ENCODE results near the gene PARK7.

The PARK7 gene

DNA sequence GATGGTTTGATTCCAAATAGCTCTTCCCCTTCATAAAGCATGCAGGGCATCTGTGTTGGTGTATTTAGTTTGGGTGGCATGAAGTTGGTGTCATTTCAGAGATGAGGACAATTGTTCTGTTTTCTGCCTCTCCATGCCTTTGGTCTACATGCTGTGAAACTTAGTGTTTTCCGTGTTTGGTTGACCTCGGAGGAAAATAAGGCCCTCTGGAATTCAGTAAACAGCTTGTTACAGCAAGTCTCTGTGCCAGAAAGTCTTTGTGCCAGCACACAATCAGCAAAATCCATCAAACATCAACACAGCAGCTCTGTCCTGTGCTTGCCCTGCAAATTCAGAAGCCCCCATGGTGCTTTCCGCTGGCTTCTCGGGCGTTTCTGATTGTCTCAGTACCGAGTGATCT, 9.5 kb downstream of the PARK7 start:
- no peak for TF ChIP-seq GABPA (IDR thresholded peaks at IDR 0.05; ENCODE audit: low read depth)
- TF ChIP-seq, protein P1, sequence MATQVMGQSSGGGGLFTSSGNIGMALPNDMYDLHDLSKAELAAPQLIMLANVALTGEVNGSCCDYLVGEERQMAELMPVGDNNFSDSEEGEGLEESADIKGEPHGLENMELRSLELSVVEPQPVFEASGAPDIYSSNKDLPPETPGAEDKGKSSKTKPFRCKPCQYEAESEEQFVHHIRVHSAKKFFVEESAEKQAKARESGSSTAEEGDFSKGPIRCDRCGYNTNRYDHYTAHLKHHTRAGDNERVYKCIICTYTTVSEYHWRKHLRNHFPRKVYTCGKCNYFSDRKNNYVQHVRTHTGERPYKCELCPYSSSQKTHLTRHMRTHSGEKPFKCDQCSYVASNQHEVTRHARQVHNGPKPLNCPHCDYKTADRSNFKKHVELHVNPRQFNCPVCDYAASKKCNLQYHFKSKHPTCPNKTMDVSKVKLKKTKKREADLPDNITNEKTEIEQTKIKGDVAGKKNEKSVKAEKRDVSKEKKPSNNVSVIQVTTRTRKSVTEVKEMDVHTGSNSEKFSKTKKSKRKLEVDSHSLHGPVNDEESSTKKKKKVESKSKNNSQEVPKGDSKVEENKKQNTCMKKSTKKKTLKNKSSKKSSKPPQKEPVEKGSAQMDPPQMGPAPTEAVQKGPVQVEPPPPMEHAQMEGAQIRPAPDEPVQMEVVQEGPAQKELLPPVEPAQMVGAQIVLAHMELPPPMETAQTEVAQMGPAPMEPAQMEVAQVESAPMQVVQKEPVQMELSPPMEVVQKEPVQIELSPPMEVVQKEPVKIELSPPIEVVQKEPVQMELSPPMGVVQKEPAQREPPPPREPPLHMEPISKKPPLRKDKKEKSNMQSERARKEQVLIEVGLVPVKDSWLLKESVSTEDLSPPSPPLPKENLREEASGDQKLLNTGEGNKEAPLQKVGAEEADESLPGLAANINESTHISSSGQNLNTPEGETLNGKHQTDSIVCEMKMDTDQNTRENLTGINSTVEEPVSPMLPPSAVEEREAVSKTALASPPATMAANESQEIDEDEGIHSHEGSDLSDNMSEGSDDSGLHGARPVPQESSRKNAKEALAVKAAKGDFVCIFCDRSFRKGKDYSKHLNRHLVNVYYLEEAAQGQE (IDR thresholded peaks at IDR 0.05; ENCODE audit: insufficient replicate concordance, low read depth): no peak
- TF ChIP-seq, protein P2, sequence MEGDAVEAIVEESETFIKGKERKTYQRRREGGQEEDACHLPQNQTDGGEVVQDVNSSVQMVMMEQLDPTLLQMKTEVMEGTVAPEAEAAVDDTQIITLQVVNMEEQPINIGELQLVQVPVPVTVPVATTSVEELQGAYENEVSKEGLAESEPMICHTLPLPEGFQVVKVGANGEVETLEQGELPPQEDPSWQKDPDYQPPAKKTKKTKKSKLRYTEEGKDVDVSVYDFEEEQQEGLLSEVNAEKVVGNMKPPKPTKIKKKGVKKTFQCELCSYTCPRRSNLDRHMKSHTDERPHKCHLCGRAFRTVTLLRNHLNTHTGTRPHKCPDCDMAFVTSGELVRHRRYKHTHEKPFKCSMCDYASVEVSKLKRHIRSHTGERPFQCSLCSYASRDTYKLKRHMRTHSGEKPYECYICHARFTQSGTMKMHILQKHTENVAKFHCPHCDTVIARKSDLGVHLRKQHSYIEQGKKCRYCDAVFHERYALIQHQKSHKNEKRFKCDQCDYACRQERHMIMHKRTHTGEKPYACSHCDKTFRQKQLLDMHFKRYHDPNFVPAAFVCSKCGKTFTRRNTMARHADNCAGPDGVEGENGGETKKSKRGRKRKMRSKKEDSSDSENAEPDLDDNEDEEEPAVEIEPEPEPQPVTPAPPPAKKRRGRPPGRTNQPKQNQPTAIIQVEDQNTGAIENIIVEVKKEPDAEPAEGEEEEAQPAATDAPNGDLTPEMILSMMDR (IDR thresholded peaks at IDR 0.05; ENCODE audit: insufficient read depth, low read length): no peak
- no peak for TF ChIP-seq POLR2AphosphoS5 (IDR thresholded peaks at IDR 0.05; ENCODE audit: low read depth)
- no peak for TF ChIP-seq SPI1 (IDR thresholded peaks at IDR 0.05; ENCODE audit: borderline replicate concordance, low read depth)
- Histone ChIP-seq H3K27ac (replicated peaks) (no peak overlapping the region), H3K4me3 (replicated peaks; ENCODE audit: insufficient read depth, low read length) (no peak overlapping the region), H3K27me3 (ENCODE audit: insufficient read depth, poor library complexity, severe bottlenecking) (no peaks in the 10 kb centered on the region)
- DNase-seq (ENCODE audit: low read depth in 1 of 2, low spot score in 1 of 2): no peak

DNA sequence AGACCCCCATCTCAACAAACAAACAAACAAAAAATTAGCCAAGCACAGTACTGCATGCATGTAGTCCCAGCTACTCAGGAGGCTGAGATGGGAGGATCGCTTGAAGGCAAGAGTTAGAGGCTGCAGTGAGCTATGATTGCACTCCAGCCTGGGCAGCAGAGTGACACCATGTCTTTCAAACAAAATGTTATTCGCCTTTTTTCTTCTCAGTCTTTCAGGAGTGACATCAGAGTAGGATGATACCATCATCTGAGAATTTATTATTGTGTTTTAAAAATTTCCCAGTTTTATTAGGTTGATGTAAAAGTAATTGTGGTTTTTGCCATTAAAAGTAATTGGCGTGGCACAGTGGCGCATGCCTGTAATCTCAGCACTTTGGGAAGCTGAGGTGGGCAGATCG, 10.8 kb downstream of the PARK7 start:
- DNase-seq (ENCODE audit: low read depth in 1 of 2, low spot score in 1 of 2): no peak
- Histone ChIP-seq H3K27me3 (ENCODE audit: insufficient read depth, poor library complexity, severe bottlenecking) (no peaks in the 10 kb centered on the region), H3K27ac (replicated peaks) (no peak overlapping the region), H3K4me3 (replicated peaks; ENCODE audit: insufficient read depth, low read length) (no peak overlapping the region)
- no peak for TF ChIP-seq POLR2AphosphoS5 (IDR thresholded peaks at IDR 0.05; ENCODE audit: low read depth)
- TF ChIP-seq, protein P1 (IDR thresholded peaks at IDR 0.05; ENCODE audit: insufficient replicate concordance, low read depth): no peak
- no peak for TF ChIP-seq SPI1 (IDR thresholded peaks at IDR 0.05; ENCODE audit: borderline replicate concordance, low read depth)
- no peak for TF ChIP-seq GABPA (IDR thresholded peaks at IDR 0.05; ENCODE audit: low read depth)
- TF ChIP-seq, protein P2 (IDR thresholded peaks at IDR 0.05; ENCODE audit: insufficient read depth, low read length): no peak

DNA sequence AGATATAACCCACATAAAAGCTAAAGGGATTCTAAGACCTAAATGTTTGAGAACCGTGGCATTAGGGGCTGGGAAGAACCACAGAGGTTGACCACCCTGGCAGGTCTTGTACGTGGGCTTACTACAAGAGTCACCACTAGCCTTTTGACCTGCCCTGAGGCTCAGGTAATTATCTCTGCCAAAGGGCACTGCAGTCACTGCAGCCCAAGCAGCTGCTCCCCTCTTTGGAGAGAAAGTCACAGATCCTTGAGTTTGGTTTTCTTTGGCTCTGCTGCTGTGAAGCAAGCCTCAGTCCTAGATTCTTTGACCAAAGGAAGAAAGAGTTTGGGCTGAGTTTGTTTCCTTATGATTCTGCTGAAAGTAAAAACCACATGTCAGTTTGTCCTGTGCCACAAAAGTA, 11.6 kb downstream of the PARK7 start:
- TF ChIP-seq, protein P1 (IDR thresholded peaks at IDR 0.05; ENCODE audit: insufficient replicate concordance, low read depth): no peak
- TF ChIP-seq SPI1 (IDR thresholded peaks at IDR 0.05; ENCODE audit: borderline replicate concordance, low read depth) (no peak), POLR2AphosphoS5 (IDR thresholded peaks at IDR 0.05; ENCODE audit: low read depth) (no peak), GABPA (IDR thresholded peaks at IDR 0.05; ENCODE audit: low read depth) (no peak)
- TF ChIP-seq, protein P2 (IDR thresholded peaks at IDR 0.05; ENCODE audit: insufficient read depth, low read length): no peak
- DNase-seq (ENCODE audit: low read depth in 1 of 2, low spot score in 1 of 2): no peak
- no peak overlapping the region for H3K27ac ChIP-seq (replicated peaks)
- no peaks in the 10 kb centered on the region for H3K27me3 ChIP-seq (ENCODE audit: insufficient read depth, poor library complexity, severe bottlenecking)
- H3K4me3 ChIP-seq (replicated peaks; ENCODE audit: insufficient read depth, low read length): no peak overlapping the region
